ENCODE results near the gene PHTF1. TPM values are rescaled to one million over a fixed set of nuclear protein-coding genes. Genes with fewer than 3 reads are reported as not detected.
"Not testable (repeated sequence)": the region's sequence is repeated elsewhere in the genome, so short reads cannot be mapped to it uniquely, and the experiment has no call there.

Gene PHTF1
- total RNA-seq, 1 experiment from 2014 or later = 14.9 TPM

GRCh38 chr1:113734357-113735055 is 24.8 kb downstream of the PHTF1 start:
- no peak overlapping the region for H3K4me3 Mint-ChIP-seq (ENCODE audit: low read depth, unreplicated experiment)
- H3K9me3 Mint-ChIP-seq (ENCODE audit: low read depth, unreplicated experiment) = no peaks in the 10 kb centered on the region
- CTCF ChIA-PET = no interaction called here
- no peaks in the 10 kb centered on the region for H3K4me1 Mint-ChIP-seq (ENCODE audit: low read depth, unreplicated experiment)
- DNase-seq = no peak
- H3K27me3 Mint-ChIP-seq (ENCODE audit: unreplicated experiment) = no peaks in the 10 kb centered on the region
- H3K36me3 Mint-ChIP-seq (ENCODE audit: insufficient read depth, unreplicated experiment) = peaks cover 6% of the 10 kb centered on the region
- no TSS peak for BruUV-seq (replicated peaks)
- no peak overlapping the region for H3K27ac Mint-ChIP-seq (ENCODE audit: unreplicated experiment)
- TF ChIP-seq CTCF (IDR thresholded peaks at IDR 0.05; ENCODE audit: unreplicated experiment) = no peak
- intact Hi-C loops (cut with micrococcal nuclease; ENCODE audit: unreplicated experiment) = no loop called here

- no peaks in the 10 kb centered on the region for H3K4me1 Mint-ChIP-seq (ENCODE audit: low read depth, unreplicated experiment)
- TF ChIP-seq CTCF (IDR thresholded peaks at IDR 0.05; ENCODE audit: unreplicated experiment) = no peak
- H3K4me3 Mint-ChIP-seq (ENCODE audit: low read depth, unreplicated experiment) = no peak overlapping the region
- peaks cover 12% of the 10 kb centered on the region for H3K36me3 Mint-ChIP-seq (ENCODE audit: insufficient read depth, unreplicated experiment)
- H3K27me3 Mint-ChIP-seq (ENCODE audit: unreplicated experiment) = no peaks in the 10 kb centered on the region
- H3K9me3 Mint-ChIP-seq (ENCODE audit: low read depth, unreplicated experiment) = no peaks in the 10 kb centered on the region
- CTCF ChIA-PET = no interaction called here
- H3K27ac Mint-ChIP-seq (ENCODE audit: unreplicated experiment) = no peak overlapping the region
- no TSS peak for BruUV-seq (replicated peaks)
- no peak for DNase-seq
- intact Hi-C loops (cut with micrococcal nuclease; ENCODE audit: unreplicated experiment) = no loop called here
Observed at GRCh38 chr1:113732802-113733201, 26.5 kb downstream of the PHTF1 start.

- Mint-ChIP-seq H3K36me3 (ENCODE audit: insufficient read depth, unreplicated experiment) (no peaks in the 10 kb centered on the region), H3K27ac (ENCODE audit: unreplicated experiment) (no peak overlapping the region), H3K27me3 (ENCODE audit: unreplicated experiment) (no peaks in the 10 kb centered on the region), H3K9me3 (ENCODE audit: low read depth, unreplicated experiment) (peaks cover 11% of the 10 kb centered on the region), H3K4me3 (ENCODE audit: low read depth, unreplicated experiment) (no peak overlapping the region), H3K4me1 (ENCODE audit: low read depth, unreplicated experiment) (no peaks in the 10 kb centered on the region)
- no TSS peak for BruUV-seq (replicated peaks)
- no peak for TF ChIP-seq CTCF (IDR thresholded peaks at IDR 0.05; ENCODE audit: unreplicated experiment)
- intact Hi-C loops (cut with micrococcal nuclease; ENCODE audit: unreplicated experiment) = no loop called here
- DNase-seq = no peak
- CTCF ChIA-PET = no interaction called here
Observed at GRCh38 chr1:113721010-113721409, 38.3 kb downstream of the PHTF1 start.

- CTCF ChIA-PET; BruUV-seq (replicated peaks); H3K4me1 Mint-ChIP-seq (ENCODE audit: low read depth, unreplicated experiment); intact Hi-C loops (cut with micrococcal nuclease; ENCODE audit: unreplicated experiment); H3K36me3 Mint-ChIP-seq (ENCODE audit: insufficient read depth, unreplicated experiment); H3K27me3 Mint-ChIP-seq (ENCODE audit: unreplicated experiment); H3K4me3 Mint-ChIP-seq (ENCODE audit: low read depth, unreplicated experiment); H3K27ac Mint-ChIP-seq (ENCODE audit: unreplicated experiment); DNase-seq: not testable (repeated sequence)
- peaks cover 11% of the 10 kb centered on the region for H3K9me3 Mint-ChIP-seq (ENCODE audit: low read depth, unreplicated experiment)
Observed at GRCh38 chr1:113718621-113719020, 40.7 kb downstream of the PHTF1 start.

GRCh38 chr1:113717506-113717905 is 41.8 kb downstream of the PHTF1 start:
- H3K9me3 Mint-ChIP-seq (ENCODE audit: low read depth, unreplicated experiment) = peaks cover 11% of the 10 kb centered on the region
- intact Hi-C loops (cut with micrococcal nuclease; ENCODE audit: unreplicated experiment); DNase-seq; H3K4me1 Mint-ChIP-seq (ENCODE audit: low read depth, unreplicated experiment); CTCF ChIA-PET; H3K4me3 Mint-ChIP-seq (ENCODE audit: low read depth, unreplicated experiment); H3K36me3 Mint-ChIP-seq (ENCODE audit: insufficient read depth, unreplicated experiment); H3K27ac Mint-ChIP-seq (ENCODE audit: unreplicated experiment); H3K27me3 Mint-ChIP-seq (ENCODE audit: unreplicated experiment); BruUV-seq (replicated peaks): not testable (repeated sequence)
